ENCODE measurements around the gene MAML3.

GRCh38 chr4:139918591-139918990 is 235.4 kb downstream of the MAML3 start:
- no peak for TF ChIP-seq RAD21 (IDR thresholded peaks at IDR 0.05; ENCODE audit: low read depth)
- no peak for TF ChIP-seq EP300 (IDR thresholded peaks at IDR 0.05; ENCODE audit: borderline replicate concordance)
- TF ChIP-seq MAX (IDR thresholded peaks at IDR 0.05), result no peak
- TF ChIP-seq EGR1 (IDR thresholded peaks at IDR 0.05), result no peak
- no peak for TF ChIP-seq REST (IDR thresholded peaks at IDR 0.05; ENCODE audit: low read depth)
- no peak for TF ChIP-seq YY1 (IDR thresholded peaks at IDR 0.05; ENCODE audit: low read depth)
- no peak for TF ChIP-seq USF1 (IDR thresholded peaks at IDR 0.05)
- TF ChIP-seq CEBPB (IDR thresholded peaks at IDR 0.05), result no peak
- TF ChIP-seq NFIC (IDR thresholded peaks at IDR 0.05), result no peak
- TF ChIP-seq CREB1 (IDR thresholded peaks at IDR 0.05; ENCODE audit: low read depth), result no peak
- TF ChIP-seq TAF1 (IDR thresholded peaks at IDR 0.05; ENCODE audit: low read depth), result no peak

All from Ishikawa (cell line).